Heart left ventricle (tissue), 16 donors: ENCODE data around the gene TOMM20L. TPM values are rescaled to one million over a fixed set of nuclear protein-coding genes. Genes with fewer than 3 reads are reported as not detected.
A peak's percentile ranks its signal among the peaks of the same experiment; 100 is the strongest.

Source experiments
- ATAC-seq, 4 donors: fragments of 200-7000 bp; cut with Tn5 transposase; one replicate each; pipeline ENCODE4 v1.9.1; 2020 to 2022; ENCODE audit warnings: moderate library complexity in 4 of 4, mild to moderate bottlenecking in 3 of 4, moderate number of reproducible peaks in 1 of 4
- DNase-seq, 5 donors: peaks; one replicate each; pipeline ENCODE4 v3.0.0-alpha.2; 2020
- H3K27ac ChIP-seq, 12 donors: fragments of 200-600 bp; sonication (generic) in 4 of 12; one replicate each; pipeline versions ENCODE4 v1.5.0 to v1.8.0; 2016 to 2022; ENCODE audit warnings: mild to moderate bottlenecking in 2 of 12
- H3K27me3 ChIP-seq, 9 donors: fragments of 200-600 bp; sonication (generic) in 2 of 9; one replicate each; pipeline versions ENCODE4 v1.5.1 to v1.8.0; 2016 to 2022; ENCODE audit warnings: mild to moderate bottlenecking in 3 of 9
- H3K36me3 ChIP-seq, 9 donors: fragments of 200-600 bp; sonication (generic) in 2 of 9; one replicate each; pipeline versions ENCODE4 v1.5.0 to v1.8.0; 2018 to 2022; ENCODE audit warnings: mild to moderate bottlenecking in 2 of 9
- H3K4me1 ChIP-seq, 12 donors: fragments of 200-600 bp; sonication (generic) in 4 of 12; one replicate each; pipeline versions ENCODE4 v1.5.0 to v1.8.0; 2016 to 2022; ENCODE audit warnings: mild to moderate bottlenecking in 3 of 12
- H3K4me3 ChIP-seq, 12 donors: fragments of 200-600 bp; sonication (generic) in 4 of 12; one replicate each; pipeline versions ENCODE4 v1.5.0 to v1.8.0; 2017 to 2022; ENCODE audit warnings: mild to moderate bottlenecking in 9 of 12, moderate library complexity in 4 of 12
- H3K9me3 ChIP-seq, 12 donors: fragments of 200-600 bp; sonication (generic) in 4 of 12; one replicate each; pipeline versions ENCODE4 v1.5.0 to v1.8.0; 2016 to 2022; ENCODE audit warnings: mild to moderate bottlenecking in 1 of 12
- POLR2A ChIP-seq, 2 donors: fragments of 450-650 bp; IDR thresholded peaks; one replicate each; pipeline ENCODE4 v1.6.1; 2017; ENCODE audit warnings: antibody characterized with exemption in 2 of 2, mild to moderate bottlenecking in 2 of 2, moderate library complexity in 2 of 2
- WGBS, 4 donors: extraction: QIAGEN DNeasy Blood & Tissue Kit in 2 of 4; methylation state at CpG; one replicate each; pipeline versions ENCODE4 v1.1.5 to v1.1.7; 2013 to 2018; 5-methylcytosine and 5-hydroxymethylcytosine counted together
- intact Hi-C, 10 donors: fragments of 100-400 bp; cut with DNase I; formaldehyde crosslinking; loops; one replicate each; pipeline versions ENCODE4 v1.11.1 to v1.14.2; 2022
- polyA plus RNA-seq, 2 donors: library from polyadenylated mRNA; stranded (reverse); fragments of 200-250 nt; gene quantifications; one replicate each; pipeline ENCODE4 v1.2.3, GENCODE V29; 2013
- total RNA-seq, 9 donors: library from RNA; depleted of rRNA in 2 of 9; stranded (reverse); fragments of >200 nt in 2 of 9; fragmentation: NEBNext Ultra II Directional in 3 of 9; extraction: Animal tissue kit (Norgen Biotek cat#: 25700) in 3 of 9; gene quantifications; one replicate each; pipeline versions ENCODE4 v1.1.0 to v1.2.4, GENCODE V29; 2016 to 2023
- TF ChIP-seq, protein P1 (sequence below), 12 donors: fragments of 200-600 bp; sonication (generic) in 4 of 12; IDR thresholded peaks; one replicate each; pipeline versions ENCODE4 v1.5.0 to v1.8.0; 2018 to 2022; ENCODE audit warnings: antibody characterized with exemption in 12 of 12, mild to moderate bottlenecking in 5 of 12
- donor health status: ischemic (EF 13 %, LVEDD 7.1; RV severe dilation, severe dysfunction).
- donor health status: healthy with polysubstance abuse.
- donor health status: DM: no; HTN: yes; CAD: no.
- donor health status: DM: no; HTN: no; CAD: no.
- donor health status: ischemic (EF 25% LVEDD 6.9; RV normal size, moderate dysfunction).
- donor health status: ischemic (EF 25% LVEDD 5.7; RV mildly dilated, moderate dysfunction).
- donor health status: healthy.
- donor health status: DM: yes; HTN: yes; CAD: no.
- donor health status: ischemic (EF 35%, LVEDD 5.7; RV mildly dilated, moderate dysfunction).
- donor health status: nonischemic (EF 11% LVEDD 7.7; RV severe dilation, severe dysfunction).
- donor health status: DM: yes; HTN: yes; CAD: no.
- donor health status: PGD.
- donor health status: ischemic (EF 29% LVEDD 5.4; RV normal size, mild dysfunction).
- donor health status: nonischemic (EF 23%, LVEDD 6.1; RV moderate dilation, normal function).

Gene TOMM20L
- total and polyA plus RNA-seq, 11 donors: not detected

DNA sequence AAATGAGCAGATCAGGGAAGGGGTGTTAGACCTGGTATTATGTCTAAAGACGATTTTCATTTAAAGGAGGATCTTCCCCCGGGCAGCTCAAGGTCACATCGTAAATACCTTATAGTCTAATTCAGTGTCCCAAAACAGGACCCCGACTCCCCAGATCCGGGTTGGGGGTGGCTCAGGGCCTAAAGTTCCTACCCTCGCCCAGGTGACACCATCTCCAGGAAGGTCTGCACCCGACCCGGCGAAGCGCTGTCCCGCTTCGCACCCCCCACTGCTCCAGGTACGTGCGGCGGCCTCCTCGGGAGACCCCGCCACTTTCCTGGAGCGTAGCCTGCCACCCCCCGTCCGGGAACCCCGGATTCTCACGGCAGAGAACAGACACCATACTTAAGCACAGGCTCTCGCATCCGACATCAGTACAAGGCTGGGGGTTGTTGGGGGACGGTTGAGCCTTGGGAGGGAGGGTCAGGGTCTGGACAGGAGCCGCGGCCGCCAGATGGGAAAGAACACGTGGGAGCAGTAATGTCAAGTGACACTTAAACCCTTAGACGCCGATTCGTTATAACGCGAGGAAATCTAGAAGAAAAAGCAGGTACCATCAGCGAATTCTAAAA lies 31.0 kb downstream of the TOMM20L start:
- Histone ChIP-seq H3K9me3 (no peaks in the 10 kb centered on the region), H3K27me3 (no peaks in the 10 kb centered on the region), H3K27ac (peak overlapping the region; percentile 84 to 98 (median 92)), H3K36me3 (peaks cover 0 to 44% (median 33%) of the 10 kb centered on the region in 9 donors), H3K4me3 (peak overlapping the region; percentile 64 to 93 (median 79)), H3K4me1 (peaks cover 0 to 26% (median 23%) of the 10 kb centered on the region in 12 donors)
- peak; percentile 63 to 86 (median 82) for ATAC-seq
- TF ChIP-seq, protein P1, sequence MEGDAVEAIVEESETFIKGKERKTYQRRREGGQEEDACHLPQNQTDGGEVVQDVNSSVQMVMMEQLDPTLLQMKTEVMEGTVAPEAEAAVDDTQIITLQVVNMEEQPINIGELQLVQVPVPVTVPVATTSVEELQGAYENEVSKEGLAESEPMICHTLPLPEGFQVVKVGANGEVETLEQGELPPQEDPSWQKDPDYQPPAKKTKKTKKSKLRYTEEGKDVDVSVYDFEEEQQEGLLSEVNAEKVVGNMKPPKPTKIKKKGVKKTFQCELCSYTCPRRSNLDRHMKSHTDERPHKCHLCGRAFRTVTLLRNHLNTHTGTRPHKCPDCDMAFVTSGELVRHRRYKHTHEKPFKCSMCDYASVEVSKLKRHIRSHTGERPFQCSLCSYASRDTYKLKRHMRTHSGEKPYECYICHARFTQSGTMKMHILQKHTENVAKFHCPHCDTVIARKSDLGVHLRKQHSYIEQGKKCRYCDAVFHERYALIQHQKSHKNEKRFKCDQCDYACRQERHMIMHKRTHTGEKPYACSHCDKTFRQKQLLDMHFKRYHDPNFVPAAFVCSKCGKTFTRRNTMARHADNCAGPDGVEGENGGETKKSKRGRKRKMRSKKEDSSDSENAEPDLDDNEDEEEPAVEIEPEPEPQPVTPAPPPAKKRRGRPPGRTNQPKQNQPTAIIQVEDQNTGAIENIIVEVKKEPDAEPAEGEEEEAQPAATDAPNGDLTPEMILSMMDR (IDR thresholded peaks at IDR 0.05): no peak
- no peak for TF ChIP-seq POLR2A (IDR thresholded peaks at IDR 0.05)
- peak; percentile 58 to 80 (median 67) for DNase-seq
- 0 to 1% (median 1%) methylated on average over 20 to 35 of the region's 35 CpGs for WGBS, 4 donors
- intact Hi-C loops: no loop called here

DNA sequence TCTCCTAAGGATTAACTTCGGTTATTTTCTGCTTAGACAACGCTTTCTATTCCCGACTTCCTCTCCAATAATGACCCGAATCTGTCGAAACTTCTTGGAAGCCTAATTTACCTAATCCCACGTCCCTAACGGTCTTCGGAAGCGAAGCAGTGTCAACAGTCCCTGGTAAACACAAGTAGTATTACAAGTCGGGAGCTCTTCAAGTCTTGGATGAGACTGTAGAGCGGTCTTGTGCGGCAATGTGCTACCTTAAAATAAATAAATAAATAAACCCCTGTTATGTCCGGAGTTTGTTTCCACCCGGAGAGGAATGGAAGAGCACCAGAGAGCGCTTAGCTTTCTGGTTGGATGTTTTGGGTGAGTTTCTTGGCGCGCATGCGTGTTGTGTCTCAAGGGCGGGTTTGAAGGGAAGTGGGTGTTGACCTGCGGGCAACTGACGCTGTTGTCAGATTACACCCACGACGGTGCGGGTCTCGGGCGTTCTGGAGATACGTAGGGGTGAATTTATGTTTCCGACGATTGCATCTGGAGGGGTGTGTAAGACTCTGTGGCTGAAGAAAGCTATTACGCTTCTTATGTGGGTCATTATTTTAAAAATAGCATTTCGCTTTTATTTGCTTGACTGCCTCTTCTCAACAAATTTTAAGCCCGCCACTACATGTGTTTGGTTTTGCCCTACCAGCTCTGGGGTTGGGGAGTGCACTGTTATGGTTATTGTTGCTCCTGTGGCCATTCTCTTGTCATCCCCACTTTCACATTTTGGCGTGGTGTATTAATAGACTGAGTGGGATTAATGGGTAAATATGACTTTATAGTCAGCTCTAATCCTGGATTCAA lies 31.8 kb downstream of the TOMM20L start, which contains the start of the genes KIAA0586 and TIMM9:
Gene KIAA0586, plus strand, starts transcription at position 439 of the 837 bp plus-strand sequence. CDS start 546 bp downstream, outside the sequence.
Gene TIMM9, minus strand, starts transcription at position 251 of the 837 bp plus-strand sequence. CDS start 15,586 bp downstream, outside the sequence.
- peak within 1 kb of the TSS; percentile 64 to 93 (median 79) for H3K4me3 ChIP-seq
- no peaks in the 10 kb centered on the region for H3K9me3 ChIP-seq
- H3K4me1 ChIP-seq: peaks cover 0 to 26% (median 23%) of the 10 kb centered on the region in 12 donors
- TF ChIP-seq, protein P1 (IDR thresholded peaks at IDR 0.05): no peak
- peak; percentile 4 to 67 for TF ChIP-seq POLR2A (IDR thresholded peaks at IDR 0.05)
- ATAC-seq (peak; percentile 96 to 98 (median 97)), DNase-seq (peak; percentile 95 to 98 (median 97))
- peak within 1 kb of the TSS; percentile 84 to 98 (median 92) for H3K27ac ChIP-seq
- no peaks in the 10 kb centered on the region for H3K27me3 ChIP-seq
- intact Hi-C loops: no loop called here
- WGBS, 4 donors: 0 to 1% (median 0%) methylated on average over 30 to 33 of the region's 33 CpGs
- peaks cover 0 to 44% (median 33%) of the 10 kb centered on the region in 9 donors for H3K36me3 ChIP-seq

DNA sequence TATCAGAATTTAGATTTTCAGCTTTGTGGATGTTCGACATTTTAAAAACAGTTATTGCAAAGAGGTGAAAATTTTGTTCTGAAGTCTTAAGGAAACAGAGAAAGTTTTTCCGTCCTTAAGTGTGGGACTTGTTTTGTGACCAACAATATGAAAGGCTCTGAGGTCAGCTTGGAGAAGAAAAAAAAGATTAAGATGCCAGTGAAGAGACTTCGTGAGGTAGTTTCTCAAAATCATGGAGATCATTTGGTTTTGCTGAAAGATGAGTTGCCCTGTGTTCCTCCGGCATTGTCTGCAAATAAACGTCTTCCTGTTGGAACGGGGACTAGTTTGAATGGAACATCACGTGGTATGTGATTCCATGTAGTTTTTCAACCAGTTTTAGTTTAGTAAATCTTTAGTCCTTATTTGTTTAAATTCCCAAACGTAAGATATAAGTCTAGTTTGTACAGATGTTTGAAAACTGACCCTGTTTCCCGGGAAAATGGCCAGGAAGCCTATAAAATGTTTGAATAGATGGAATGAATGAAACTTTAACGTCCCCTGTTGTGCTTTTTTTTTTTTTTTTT lies 32.5 kb downstream of the TOMM20L start:
- H3K27ac ChIP-seq: peak overlapping the region; percentile 84 to 98 (median 92)
- ATAC-seq: peak in 2 of 4 donors; percentile 39 to 40
- H3K36me3 ChIP-seq: peaks cover 0 to 44% (median 33%) of the 10 kb centered on the region in 9 donors
- DNase-seq: no peak
- no peak for TF ChIP-seq POLR2A (IDR thresholded peaks at IDR 0.05)
- TF ChIP-seq, protein P1 (IDR thresholded peaks at IDR 0.05): no peak
- peaks cover 0 to 26% (median 23%) of the 10 kb centered on the region in 12 donors for H3K4me1 ChIP-seq
- peak overlapping the region; percentile 64 to 93 (median 79) for H3K4me3 ChIP-seq
- H3K27me3 ChIP-seq: no peaks in the 10 kb centered on the region
- no peaks in the 10 kb centered on the region for H3K9me3 ChIP-seq
- intact Hi-C loops: no loop called here
- 0 to 1% (median 1%) methylated on average over 10 of the region's 10 CpGs for WGBS, 4 donors
